Non-pigmented ciliary epithelial cell (primary cell): ENCODE data around the gene PLXNA4.

Experiments used
- DNase-seq: peaks from one replicate; pipeline ENCODE4 v3.0.0-alpha.2; 2010; ENCODE audit warnings: low read depth

The PLXNA4 gene

GRCh38 chr7:132354527-132354926 is 221.7 kb downstream of the PLXNA4 start:
- no peak for DNase-seq

GRCh38 chr7:132353936-132354335 is 222.3 kb downstream of the PLXNA4 start:
- DNase-seq = no peak

GRCh38 chr7:132352800-132353199 is 223.5 kb downstream of the PLXNA4 start:
- no peak for DNase-seq

GRCh38 chr7:132351954-132352499 is 224.2 kb downstream of the PLXNA4 start:
- no peak for DNase-seq

- DNase-seq = no peak
These were observed 225.5 kb downstream of the PLXNA4 start for GRCh38 chr7:132350741-132351140.

- DNase-seq = no peak
These were observed 227.2 kb downstream of the PLXNA4 start for GRCh38 chr7:132349075-132349474.

GRCh38 chr7:132348341-132348740 is 227.9 kb downstream of the PLXNA4 start:
- DNase-seq = no peak

GRCh38 chr7:132347858-132348257 is 228.4 kb downstream of the PLXNA4 start:
- DNase-seq = no peak

GRCh38 chr7:132347123-132347522 is 229.1 kb downstream of the PLXNA4 start:
- DNase-seq = no peak

- no peak for DNase-seq
These were observed 230.6 kb downstream of the PLXNA4 start for GRCh38 chr7:132345543-132346129.

GRCh38 chr7:132345030-132345429 is 231.2 kb downstream of the PLXNA4 start:
- no peak for DNase-seq

GRCh38 chr7:132343199-132343598 is 233.1 kb downstream of the PLXNA4 start:
- DNase-seq = no peak

- no peak for DNase-seq
These were observed 238.7 kb downstream of the PLXNA4 start for GRCh38 chr7:132337450-132338080.

GRCh38 chr7:132336797-132337196 is 239.5 kb downstream of the PLXNA4 start:
- DNase-seq = no peak

- no peak for DNase-seq
These were observed 243.0 kb downstream of the PLXNA4 start for GRCh38 chr7:132333301-132333700.

GRCh38 chr7:132328760-132329159 is 247.5 kb downstream of the PLXNA4 start:
- DNase-seq = no peak

GRCh38 chr7:132328047-132328620 is 248.1 kb downstream of the PLXNA4 start:
- no peak for DNase-seq

GRCh38 chr7:132326878-132327589 is 249.2 kb downstream of the PLXNA4 start:
- no peak for DNase-seq

- DNase-seq = no peak
These were observed 253.3 kb downstream of the PLXNA4 start for GRCh38 chr7:132322970-132323369.

- DNase-seq = no peak
These were observed 254.9 kb downstream of the PLXNA4 start for GRCh38 chr7:132321387-132321786.

- DNase-seq = no peak
These were observed 256.8 kb downstream of the PLXNA4 start for GRCh38 chr7:132319481-132319880.
